ENCODE measurements around the gene HOXA6. TPM values are rescaled to one million over a fixed set of nuclear protein-coding genes. Genes with fewer than 3 reads are reported as not detected.

The HOXA6 gene
- total RNA-seq, 2 donors from 2014 or later, result 6.9 to 7.5 TPM

GRCh38 chr7:27108390-27109127 lies 39.0 kb downstream of the HOXA6 start:
- Histone ChIP-seq H3K27ac (no peak overlapping the region), H3K27me3 (replicated peaks; ENCODE audit: insufficient read depth) (no peaks in the 10 kb centered on the region), H3K4me3 (no peak overlapping the region), H3K4me1 (replicated peaks) (peaks cover 3% of the 10 kb centered on the region), H3K36me3 (no peaks in the 10 kb centered on the region), H3K9me3 (no peaks in the 10 kb centered on the region)
- intact Hi-C loops (cut with DNase I), result no loop called here
- TF ChIP-seq CTCF (IDR thresholded peaks at IDR 0.05) (no peak), POLR2AphosphoS5 (IDR thresholded peaks at IDR 0.05) (no peak), POLR2A (IDR thresholded peaks at IDR 0.05) (no peak)
- DNase-seq (ENCODE audit: low spot score), result no peak
- 67% methylated on average over 41 of the region's 41 CpGs for WGBS

GRCh38 chr7:27107391-27108381 lies 39.9 kb downstream of the HOXA6 start:
- TF ChIP-seq POLR2A (IDR thresholded peaks at IDR 0.05), result no peak
- TF ChIP-seq CTCF (IDR thresholded peaks at IDR 0.05), result no peak
- no peak for TF ChIP-seq POLR2AphosphoS5 (IDR thresholded peaks at IDR 0.05)
- H3K36me3 ChIP-seq, result no peaks in the 10 kb centered on the region
- peaks cover 3% of the 10 kb centered on the region for H3K4me1 ChIP-seq (replicated peaks)
- H3K9me3 ChIP-seq, result no peaks in the 10 kb centered on the region
- DNase-seq (ENCODE audit: low spot score), result no peak
- intact Hi-C loops (cut with DNase I), result no loop called here
- no peak overlapping the region for H3K27ac ChIP-seq
- H3K4me3 ChIP-seq, result no peak overlapping the region
- H3K27me3 ChIP-seq (replicated peaks; ENCODE audit: insufficient read depth), result no peaks in the 10 kb centered on the region
- 75% methylated on average over 45 of the region's 47 CpGs for WGBS

GRCh38 chr7:27106901-27107240 lies 40.7 kb downstream of the HOXA6 start:
- no peak for DNase-seq (ENCODE audit: low spot score)
- H3K27me3 ChIP-seq (replicated peaks; ENCODE audit: insufficient read depth), result no peaks in the 10 kb centered on the region
- no peak overlapping the region for H3K27ac ChIP-seq
- peaks cover 3% of the 10 kb centered on the region for H3K4me1 ChIP-seq (replicated peaks)
- no peaks in the 10 kb centered on the region for H3K9me3 ChIP-seq
- H3K4me3 ChIP-seq, result no peak overlapping the region
- WGBS, result 75% methylated on average over 14 of the region's 14 CpGs
- intact Hi-C loops (cut with DNase I), result no loop called here
- H3K36me3 ChIP-seq, result no peaks in the 10 kb centered on the region
- TF ChIP-seq CTCF (IDR thresholded peaks at IDR 0.05) (no peak), POLR2A (IDR thresholded peaks at IDR 0.05) (no peak), POLR2AphosphoS5 (IDR thresholded peaks at IDR 0.05) (no peak)

GRCh38 chr7:27106181-27106900 lies 41.2 kb downstream of the HOXA6 start:
- H3K4me1 ChIP-seq (replicated peaks), result peaks cover 3% of the 10 kb centered on the region
- no peak overlapping the region for H3K27ac ChIP-seq
- H3K27me3 ChIP-seq (replicated peaks; ENCODE audit: insufficient read depth), result no peaks in the 10 kb centered on the region
- 57% methylated on average over 44 of the region's 44 CpGs for WGBS
- DNase-seq (ENCODE audit: low spot score), result no peak
- no peak for TF ChIP-seq POLR2A (IDR thresholded peaks at IDR 0.05)
- no peak for TF ChIP-seq POLR2AphosphoS5 (IDR thresholded peaks at IDR 0.05)
- no peaks in the 10 kb centered on the region for H3K36me3 ChIP-seq
- H3K4me3 ChIP-seq, result peak overlapping the region in 1 of 2 donors; percentile 1
- H3K9me3 ChIP-seq, result no peaks in the 10 kb centered on the region
- intact Hi-C loops (cut with DNase I), result no loop called here
